ENCODE data around the gene TMEM178A. TPM values are rescaled to one million over a fixed set of nuclear protein-coding genes. Genes with fewer than 3 reads are reported as not detected.

The TMEM178A gene
- total and polyA plus RNA-seq, 2 of the 8 experiments (the other 6 are each of a cell fraction or from before 2014, with no cell fraction given): 11.2 to 14.9 TPM

DNA sequence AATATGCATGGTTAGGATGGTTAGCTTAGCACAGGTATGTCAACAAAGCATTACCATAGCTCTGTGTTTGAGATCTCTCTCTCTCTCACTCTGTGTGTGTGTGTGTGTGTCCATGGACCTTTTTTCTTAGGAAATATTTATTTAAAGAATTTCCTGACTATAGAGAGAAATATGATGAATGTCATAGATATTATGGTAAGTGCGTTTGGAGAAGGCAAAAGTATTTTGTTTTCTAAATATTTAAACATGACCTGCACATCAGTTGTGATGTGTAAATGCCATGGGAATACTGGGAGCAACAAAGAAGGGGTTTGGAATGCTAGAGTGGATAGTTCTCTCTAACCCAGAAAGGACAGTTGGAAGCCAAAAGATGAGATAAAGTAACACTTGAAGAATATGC, 3.9 kb upstream of the TMEM178A start:
- Histone ChIP-seq H3K14ac (ENCODE audit: insufficient read length) (no peak overlapping the region), H2BK120ac (replicated peaks; ENCODE audit: low read depth, low read length) (no peak overlapping the region), H3K9ac (replicated peaks in 1 of 4; ENCODE audit: extremely low read depth in 1 of 4, low read depth in 3 of 4, low read length in 3 of 4) (no peak overlapping the region), H4K8ac (ENCODE audit: extremely low read depth, insufficient read depth, low read length) (no peak overlapping the region), H3K4ac (replicated peaks; ENCODE audit: insufficient read length, low read depth, low read length) (no peak overlapping the region), H4K91ac (replicated peaks; ENCODE audit: insufficient read length, low read length) (no peak overlapping the region), H3K9me3 (ENCODE audit: insufficient read depth in 2 of 2, low read depth in 1 of 2, low read length in 1 of 2) (no peaks in the 10 kb centered on the region), H3K27me3 (replicated peaks in 1 of 4; ENCODE audit: control insufficient read depth in 3 of 4, extremely low read depth in 1 of 4, insufficient read depth in 3 of 4, low read length in 3 of 4) (peaks cover 0 to 13% (median 11%) of the 10 kb centered on the region in 4 experiments; a peak in 5 of 7 replicates), H3K79me2 (ENCODE audit: control insufficient read depth in 1 of 2, insufficient read depth in 2 of 2, low read length in 2 of 2) (no peaks in the 10 kb centered on the region), H3K18ac (ENCODE audit: extremely low read depth, low read length) (no peak overlapping the region), H2BK12ac (ENCODE audit: low read depth, low read length) (no peak overlapping the region), H3K56ac (replicated peaks; ENCODE audit: insufficient read length, low read depth, low read length) (no peak overlapping the region), H2BK5ac (ENCODE audit: low read depth, low read length) (no peak overlapping the region), H3K4me3 (ENCODE audit: extremely low read depth in 1 of 4, insufficient read depth in 2 of 4, low read depth in 3 of 4, low read length in 4 of 4) (no peak overlapping the region), H4K20me1 (replicated peaks in 1 of 2; ENCODE audit: control insufficient read depth in 1 of 2, insufficient read depth in 2 of 2, low read length in 2 of 2) (no peaks in the 10 kb centered on the region), H3K23ac (ENCODE audit: insufficient read length) (no peak overlapping the region), H2BK20ac (ENCODE audit: low read length) (no peak overlapping the region), H3K23me2 (ENCODE audit: low read depth, low read length) (peaks cover 9% of the 10 kb centered on the region), H2AFZ (ENCODE audit: low read length) (no peak overlapping the region), H3K79me1 (ENCODE audit: low read depth, low read length) (no peaks in the 10 kb centered on the region; the same call in 1 of the 2 replicates), H2AK5ac (ENCODE audit: low read depth, low read length) (no peak overlapping the region), H3K4me2 (ENCODE audit: insufficient read depth in 1 of 2, low read depth in 2 of 2, low read length in 2 of 2) (no peak overlapping the region), H2BK15ac (ENCODE audit: low read length) (no peak overlapping the region), H4K5ac (ENCODE audit: insufficient read length, low read depth, low read length) (no peak overlapping the region), H3K4me1 (replicated peaks in 1 of 4; ENCODE audit: control insufficient read depth in 3 of 4, insufficient read depth in 4 of 4, low read length in 3 of 4) (peaks cover 0 to 7% (median under 1%) of the 10 kb centered on the region in 4 experiments; a peak in 2 of 7 replicates), H3K27ac (ENCODE audit: low read depth, low read length) (no peak overlapping the region), H3K36me3 (ENCODE audit: control insufficient read depth in 2 of 4, insufficient read depth in 4 of 4, low read length in 3 of 4) (no peaks in the 10 kb centered on the region)
- CTCF ChIA-PET (ENCODE audit: partially characterized antibody): interaction anchor here (1.2 to 2.1 kb wide), 2 partner anchors 69 to 71 kb away, joined by 4 read pairs; no protein-coding TSS in a partner anchor
- no peak for DNase-seq (ENCODE audit: low read depth in 1 of 2, low spot score in 2 of 2)
- 71% methylated on average over 1 of the region's 1 CpG; no CpG with 5 or more reads in 1 of the 2 experiments for WGBS, 2 experiments (ENCODE audit: extremely low coverage in 1 of 2, insufficient coverage in 1 of 2, insufficient read length in 1 of 2, insufficient replicate concordance in 2 of 2, low coverage in 1 of 2, low lambda C conversion rate in 2 of 2, missing lambda C conversion rate in 1 of 2)
- POLR2A ChIA-PET (ENCODE audit: partially characterized antibody): no interaction called here
- no peak for FAIRE-seq
- TF ChIP-seq CHD1 (IDR thresholded peaks at IDR 0.05; ENCODE audit: low read depth, low read length): no peak
- no peak for TF ChIP-seq TAF1 (IDR thresholded peaks at IDR 0.05; ENCODE audit: low read depth, low read length)
- TF ChIP-seq SIRT6 (IDR thresholded peaks at IDR 0.05; ENCODE audit: low read length): no peak
- TF ChIP-seq ASH2L (IDR thresholded peaks at IDR 0.05; ENCODE audit: low read length): no peak
- TF ChIP-seq, protein P1, sequence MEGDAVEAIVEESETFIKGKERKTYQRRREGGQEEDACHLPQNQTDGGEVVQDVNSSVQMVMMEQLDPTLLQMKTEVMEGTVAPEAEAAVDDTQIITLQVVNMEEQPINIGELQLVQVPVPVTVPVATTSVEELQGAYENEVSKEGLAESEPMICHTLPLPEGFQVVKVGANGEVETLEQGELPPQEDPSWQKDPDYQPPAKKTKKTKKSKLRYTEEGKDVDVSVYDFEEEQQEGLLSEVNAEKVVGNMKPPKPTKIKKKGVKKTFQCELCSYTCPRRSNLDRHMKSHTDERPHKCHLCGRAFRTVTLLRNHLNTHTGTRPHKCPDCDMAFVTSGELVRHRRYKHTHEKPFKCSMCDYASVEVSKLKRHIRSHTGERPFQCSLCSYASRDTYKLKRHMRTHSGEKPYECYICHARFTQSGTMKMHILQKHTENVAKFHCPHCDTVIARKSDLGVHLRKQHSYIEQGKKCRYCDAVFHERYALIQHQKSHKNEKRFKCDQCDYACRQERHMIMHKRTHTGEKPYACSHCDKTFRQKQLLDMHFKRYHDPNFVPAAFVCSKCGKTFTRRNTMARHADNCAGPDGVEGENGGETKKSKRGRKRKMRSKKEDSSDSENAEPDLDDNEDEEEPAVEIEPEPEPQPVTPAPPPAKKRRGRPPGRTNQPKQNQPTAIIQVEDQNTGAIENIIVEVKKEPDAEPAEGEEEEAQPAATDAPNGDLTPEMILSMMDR (IDR thresholded peaks at IDR 0.05; ENCODE audit: control extremely low read depth in 1 of 3, insufficient read depth in 1 of 3, low read depth in 1 of 3, low read length in 3 of 3): no peak
- no peak for TF ChIP-seq PHF8 (conservative IDR thresholded peaks at IDR 0.05; ENCODE audit: low read depth, low read length)

Data from H1 (cell line).